GM12891 (cell line): Measurements from ENCODE around the gene ALB. TPM values are rescaled to one million over a fixed set of nuclear protein-coding genes. Genes with fewer than 3 reads are reported as not detected.
A peak's percentile ranks its signal among the peaks of the same experiment; 100 is the strongest.
"Not testable (repeated sequence)": the region's sequence is repeated elsewhere in the genome, so short reads cannot be mapped to it uniquely, and the experiment has no call there.

Source experiments
- DNase-seq: peaks from one replicate; pipeline ENCODE4 v3.0.0; 2011; ENCODE audit warnings: low spot score; ENCODE audit not compliant: insufficient read length
- FAIRE-seq: peaks from 2 replicates; lab custom pipeline; 2011; peaks lifted over from hg19 to GRCh38; lab: Jason Lieb, UNC
- PAX5 ChIP-seq: IDR thresholded peaks from 2 replicates; pipeline ENCODE4 v1.6.1; 2011; ENCODE audit warnings: low read length, moderate library complexity, mild to moderate bottlenecking; ENCODE audit not compliant: insufficient read depth, severe bottlenecking
- POLR2A ChIP-seq: IDR thresholded peaks from 2 replicates; pipeline ENCODE4 v1.6.1; 2011; ENCODE audit warnings: low read depth, low read length, control low read depth
- POLR2AphosphoS5 ChIP-seq: IDR thresholded peaks from 2 replicates; pipeline ENCODE4 v1.6.1; 2011; ENCODE audit warnings: low read depth, low read length, control low read depth
- POU2F2 ChIP-seq: IDR thresholded peaks from 2 replicates; pipeline ENCODE4 v1.6.1; 2011; ENCODE audit warnings: low read depth, mild to moderate bottlenecking, control low read depth, low read length, moderate library complexity
- SPI1 ChIP-seq: IDR thresholded peaks from 2 replicates; pipeline ENCODE4 v1.6.1; 2011; ENCODE audit warnings: low read depth, low read length, control low read depth
- TAF1 ChIP-seq: IDR thresholded peaks from 2 replicates; pipeline ENCODE4 v1.6.1; 2011; ENCODE audit warnings: low read depth, low read length, control low read depth
- polyA plus RNA-seq: library from polyadenylated mRNA; unstranded; fragments of >200 nt; gene quantifications from one replicate; pipeline ENCODE4 v1.2.1, GENCODE V29; 2012; ENCODE audit warnings: low read depth, missing spikeins, inconsistent platforms; ENCODE audit not compliant: missing spikeins

The ALB gene
- 0.12 TPM for polyA plus RNA-seq

DNA sequence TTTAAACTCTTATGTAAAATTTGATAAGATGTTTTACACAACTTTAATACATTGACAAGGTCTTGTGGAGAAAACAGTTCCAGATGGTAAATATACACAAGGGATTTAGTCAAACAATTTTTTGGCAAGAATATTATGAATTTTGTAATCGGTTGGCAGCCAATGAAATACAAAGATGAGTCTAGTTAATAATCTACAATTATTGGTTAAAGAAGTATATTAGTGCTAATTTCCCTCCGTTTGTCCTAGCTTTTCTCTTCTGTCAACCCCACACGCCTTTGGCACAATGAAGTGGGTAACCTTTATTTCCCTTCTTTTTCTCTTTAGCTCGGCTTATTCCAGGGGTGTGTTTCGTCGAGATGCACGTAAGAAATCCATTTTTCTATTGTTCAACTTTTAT is at the start of gene ALB:
Gene ALB (plus strand): TSS at position 246 of the 400 bp plus-strand sequence. CDS start 41 bp downstream, at position 287.
- DNase-seq, result no peak
- no peak for FAIRE-seq
- TF ChIP-seq POLR2AphosphoS5, result no peak
- TF ChIP-seq POLR2A, result no peak
- TF ChIP-seq SPI1, result no peak
- TF ChIP-seq PAX5, result no peak
- TF ChIP-seq POU2F2, result no peak
- TF ChIP-seq TAF1, result no peak

DNA sequence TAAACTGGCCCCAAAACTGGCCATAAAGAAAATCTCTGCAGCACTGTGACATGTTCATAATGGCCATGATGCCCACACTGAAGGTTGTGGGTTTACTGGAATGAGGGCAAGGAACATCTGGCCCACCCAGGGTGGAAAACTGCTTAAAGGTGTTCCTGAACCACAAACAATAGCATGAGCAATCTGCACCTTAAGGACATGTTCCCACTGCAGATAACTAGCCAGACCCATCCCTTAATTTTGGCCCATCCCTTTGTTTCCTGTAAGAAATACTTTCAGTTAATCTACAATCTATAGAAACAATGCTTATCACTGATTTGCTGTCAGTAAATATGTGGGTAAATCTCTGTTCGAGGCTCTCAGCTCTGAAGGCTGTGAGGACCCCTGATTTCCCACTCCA is 46.9 kb upstream of the ALB start:
- DNase-seq, FAIRE-seq: not testable (repeated sequence)

DNA sequence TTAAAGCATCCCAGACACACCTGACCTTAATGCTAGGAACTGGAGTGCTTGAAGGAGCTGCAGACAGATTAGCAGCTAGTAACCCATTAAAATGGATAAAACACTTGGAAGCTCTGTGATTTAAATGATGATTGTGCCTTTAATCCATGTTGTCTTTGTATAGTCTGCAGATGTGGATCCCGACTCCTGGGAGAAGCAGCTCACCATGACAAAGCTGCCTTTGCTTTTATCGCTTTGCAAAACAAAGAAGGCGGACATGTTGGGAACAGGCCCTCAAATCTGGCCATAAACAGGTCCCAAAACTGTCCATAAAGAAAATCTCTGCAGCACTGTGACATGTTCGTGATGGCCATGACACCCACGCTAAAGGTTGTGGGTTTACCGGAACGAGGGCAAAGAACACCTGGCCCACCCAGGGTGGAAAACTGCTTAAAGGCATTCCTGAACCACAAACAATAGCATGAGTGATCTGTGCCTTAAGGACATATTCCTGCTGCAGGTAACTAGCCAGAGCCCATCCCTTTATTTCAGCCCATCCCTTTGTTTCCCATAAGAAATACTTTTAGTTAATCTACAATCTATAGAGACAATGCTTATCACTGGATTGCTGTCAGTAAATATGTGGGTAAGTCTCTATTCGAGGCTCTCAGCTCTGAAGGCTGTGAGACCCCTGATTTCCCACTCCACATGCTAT is 34.4 kb upstream of the ALB start:
- FAIRE-seq, DNase-seq: not testable (repeated sequence)

DNA sequence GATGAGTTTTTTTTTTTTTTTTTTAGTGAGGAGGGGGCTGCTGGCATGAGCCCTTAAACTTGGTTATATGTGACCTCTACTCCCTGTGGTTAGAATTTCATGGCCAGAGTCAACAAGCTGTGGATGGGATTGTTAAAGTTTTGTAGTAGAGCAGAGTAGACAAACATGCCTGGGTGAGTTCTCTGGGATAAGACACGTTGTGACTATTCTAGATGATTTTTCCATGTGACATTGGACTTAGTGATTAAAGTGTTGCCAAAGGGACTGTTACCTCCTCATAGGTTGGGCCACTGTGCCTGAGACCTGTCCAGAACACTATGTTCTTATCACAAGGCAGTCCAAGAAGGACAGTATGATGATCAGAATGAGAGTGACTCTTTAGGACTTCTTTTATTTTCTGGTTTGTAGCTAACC is 28.8 kb upstream of the ALB start:
- DNase-seq, result no peak
- TF ChIP-seq POU2F2 (no peak), POLR2AphosphoS5 (no peak), TAF1 (no peak), SPI1 (no peak), POLR2A (no peak), PAX5 (no peak)
- FAIRE-seq, result no peak

DNA sequence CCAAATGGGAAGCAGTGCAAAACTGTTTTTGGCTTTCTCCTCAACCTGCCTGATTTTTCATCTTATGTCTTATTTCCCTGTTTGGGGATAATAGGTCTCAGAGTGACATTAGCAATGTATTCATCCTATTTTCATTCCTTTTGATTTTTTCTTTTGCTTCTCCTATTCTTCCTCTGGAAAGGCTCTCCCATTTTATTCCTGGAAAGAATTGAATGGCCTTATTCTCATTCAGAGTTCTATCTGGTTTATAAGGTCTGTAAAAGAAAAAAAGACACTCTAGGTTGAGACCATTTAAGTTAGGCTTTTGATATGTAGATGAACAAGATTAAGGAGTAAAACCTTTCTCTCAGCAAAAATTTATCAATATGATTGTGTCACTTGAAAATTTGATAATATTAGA is 27.8 kb upstream of the ALB start:
- TF ChIP-seq TAF1 (no peak), SPI1 (no peak), POU2F2 (no peak), PAX5 (no peak), POLR2A (no peak), POLR2AphosphoS5 (no peak)
- FAIRE-seq, result no peak
- no peak for DNase-seq

DNA sequence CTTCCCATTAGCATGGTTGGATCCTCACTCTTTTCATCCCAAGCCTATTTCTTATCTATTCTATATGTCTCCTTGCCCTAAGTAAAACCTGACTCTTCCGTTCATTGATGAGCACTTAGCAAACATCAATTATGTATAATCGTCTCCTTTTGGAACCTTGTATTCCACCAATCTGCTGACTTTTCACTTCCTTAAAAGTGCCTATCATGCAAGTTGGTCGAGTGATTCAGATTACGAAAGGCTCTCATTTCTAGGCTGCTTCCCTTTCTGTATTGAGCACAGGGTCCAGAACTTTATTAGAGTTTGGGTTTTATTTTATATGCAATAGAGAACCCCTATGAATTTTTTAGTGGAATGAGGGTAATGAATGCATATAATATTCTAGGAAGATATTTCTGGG is 27.1 kb upstream of the ALB start:
- FAIRE-seq (no peak), DNase-seq (no peak)
- TF ChIP-seq POU2F2 (no peak), PAX5 (no peak), SPI1 (no peak), POLR2AphosphoS5 (no peak), TAF1 (no peak), POLR2A (no peak)

DNA sequence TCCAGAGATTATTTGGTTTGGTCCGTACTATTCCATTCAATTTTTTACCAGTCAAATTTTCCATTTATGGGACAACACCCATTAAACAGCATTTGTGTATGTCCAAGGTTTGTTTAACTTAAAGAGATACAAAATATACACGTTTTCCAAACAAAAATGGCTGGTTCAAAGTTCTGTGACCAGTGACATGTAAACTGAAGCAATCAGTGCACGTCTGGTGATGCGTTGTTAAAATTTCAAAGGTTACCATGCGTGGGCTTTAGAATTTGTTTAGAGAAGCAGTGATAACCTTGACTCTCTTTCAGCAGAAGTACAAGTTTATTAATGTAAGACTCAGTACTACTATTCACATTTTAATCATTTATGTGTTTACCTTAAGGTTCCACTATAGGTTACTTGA is 25.2 kb upstream of the ALB start:
- no peak for DNase-seq
- no peak for FAIRE-seq
- TF ChIP-seq SPI1 (no peak), POU2F2 (no peak), POLR2AphosphoS5 (no peak), PAX5 (no peak), POLR2A (no peak), TAF1 (no peak)

DNA sequence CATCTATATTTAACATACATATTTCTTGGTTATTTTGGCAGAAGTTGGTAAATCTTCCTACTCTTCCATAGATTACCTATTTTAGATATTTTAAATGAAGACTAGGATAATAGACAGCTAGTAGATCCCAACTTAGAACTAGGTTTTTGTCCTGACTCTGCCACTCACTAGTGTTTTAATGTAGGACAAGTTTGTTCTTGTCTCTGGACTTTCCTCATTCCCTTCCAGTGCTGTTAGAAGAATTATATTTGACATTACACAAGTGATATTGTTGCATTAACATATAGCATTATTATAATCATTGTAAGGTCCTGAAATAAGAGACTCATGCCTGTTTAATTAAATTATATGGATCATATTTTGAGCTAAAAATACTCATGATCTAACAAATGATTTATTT is 24.1 kb upstream of the ALB start:
- FAIRE-seq, result no peak
- TF ChIP-seq POU2F2, result no peak
- TF ChIP-seq SPI1, result no peak
- TF ChIP-seq TAF1, result no peak
- TF ChIP-seq POLR2A, result no peak
- TF ChIP-seq POLR2AphosphoS5, result no peak
- TF ChIP-seq PAX5, result no peak
- DNase-seq, result no peak

DNA sequence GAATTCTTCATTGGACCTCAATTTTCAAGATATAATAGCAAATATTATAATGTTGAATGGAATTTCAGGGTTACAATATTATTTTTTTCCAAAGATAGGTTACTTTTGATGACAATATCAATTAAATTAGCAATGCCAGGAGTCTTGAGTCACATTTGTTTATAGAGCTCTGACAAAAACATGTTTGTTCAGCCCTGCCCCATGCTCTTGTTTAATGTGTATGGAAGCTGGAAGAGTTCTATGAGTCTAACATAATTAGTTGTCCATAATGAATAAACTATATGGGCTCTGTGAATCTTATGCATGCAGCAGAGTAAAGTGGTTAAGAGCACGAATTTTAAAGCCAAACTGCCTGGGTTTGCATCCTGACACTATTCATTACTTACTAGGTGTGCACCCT is 22.9 kb upstream of the ALB start:
- DNase-seq (no peak), FAIRE-seq (no peak)
- no peak for TF ChIP-seq POLR2AphosphoS5
- TF ChIP-seq SPI1, result no peak
- no peak for TF ChIP-seq POU2F2
- TF ChIP-seq TAF1, result no peak
- TF ChIP-seq PAX5, result no peak
- no peak for TF ChIP-seq POLR2A

DNA sequence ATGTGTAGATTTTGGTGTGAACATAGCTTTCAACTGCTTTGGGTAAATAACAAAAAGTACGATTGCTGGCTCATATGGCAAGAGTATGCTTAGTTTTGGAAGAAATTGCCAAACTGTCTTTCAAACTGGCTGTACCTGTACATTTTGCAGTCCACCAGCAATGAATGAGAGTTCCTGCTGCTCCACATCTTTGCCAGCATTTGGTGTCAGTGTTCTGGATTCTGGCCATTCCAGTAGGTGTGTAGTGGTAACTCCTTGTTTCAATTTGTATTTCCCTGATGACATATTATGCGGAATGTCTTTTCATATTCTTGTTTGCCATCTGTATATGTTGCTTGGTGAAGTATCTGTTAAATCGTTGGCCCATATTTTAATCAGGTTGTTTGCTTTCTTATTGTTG is 20.6 kb upstream of the ALB start:
- DNase-seq (no peak), FAIRE-seq (no peak)
- no peak for TF ChIP-seq TAF1
- TF ChIP-seq POU2F2, result no peak
- no peak for TF ChIP-seq SPI1
- TF ChIP-seq POLR2A, result no peak
- TF ChIP-seq PAX5, result no peak
- TF ChIP-seq POLR2AphosphoS5, result no peak

DNA sequence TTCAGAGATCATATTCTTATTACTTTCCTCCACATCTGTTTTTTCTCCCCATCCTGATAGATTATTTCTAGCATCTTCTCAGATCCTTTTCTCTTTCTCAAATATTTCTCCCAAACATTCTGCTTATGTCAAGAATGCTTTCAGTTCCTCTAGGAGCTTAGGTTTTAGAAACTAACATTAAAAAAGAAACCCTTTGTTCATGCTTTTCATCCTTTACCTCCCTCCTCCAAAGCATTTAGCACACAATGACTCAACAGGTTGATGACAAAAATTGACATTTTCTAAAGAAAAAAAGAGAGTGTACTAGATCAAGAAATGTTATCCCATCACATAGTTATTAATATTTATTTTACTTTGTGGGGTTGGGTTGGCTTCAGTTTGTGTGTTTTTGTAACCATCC is 16.5 kb upstream of the ALB start:
- DNase-seq, result no peak
- FAIRE-seq, result no peak
- TF ChIP-seq POLR2AphosphoS5, result no peak
- TF ChIP-seq SPI1, result peak; percentile 86
